GM18870 (cell line): ENCODE results near the gene DUXB.
A peak's percentile ranks its signal among the peaks of the same experiment; 100 is the strongest.

Experiments used
- ATAC-seq: cut with Tn5 transposase; IDR thresholded peaks from one replicate; pipeline ENCODE4 v1.9.1; 2021; ENCODE audit warnings: moderate library complexity; ENCODE audit not compliant: unreplicated experiment

DUXB gene

GRCh38 chr16:75660726-75661302 lies 40.4 kb downstream of the DUXB start:
- ATAC-seq: no peak

- ATAC-seq: no peak
Measured at GRCh38 chr16:75660321-75660720, 40.9 kb downstream of the DUXB start.

GRCh38 chr16:75658175-75658574 lies 43.1 kb downstream of the DUXB start:
- no peak for ATAC-seq

DNA sequence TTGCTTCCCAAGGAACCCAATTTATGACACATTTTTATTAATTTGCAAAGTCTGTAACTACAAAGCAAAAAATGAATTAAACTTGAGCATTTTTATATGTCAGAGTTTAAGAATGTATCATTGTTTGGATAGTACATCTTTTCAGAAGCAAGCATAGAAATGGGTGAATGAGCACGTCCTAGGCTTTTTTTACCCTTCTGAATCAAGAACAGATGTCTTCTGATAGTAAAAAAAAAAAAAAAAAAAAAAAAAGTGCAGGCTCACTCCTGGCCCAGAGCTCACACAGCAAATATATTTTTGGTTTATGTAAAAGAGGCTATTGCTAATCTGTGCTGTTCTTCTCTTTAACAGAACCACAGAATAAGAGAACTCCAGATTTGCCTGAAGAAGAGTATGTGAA lies 47.3 kb downstream of the DUXB start:
- ATAC-seq: no peak

GRCh38 chr16:75648265-75649076 lies 52.8 kb downstream of the DUXB start:
- peak; percentile 16 for ATAC-seq

DNA sequence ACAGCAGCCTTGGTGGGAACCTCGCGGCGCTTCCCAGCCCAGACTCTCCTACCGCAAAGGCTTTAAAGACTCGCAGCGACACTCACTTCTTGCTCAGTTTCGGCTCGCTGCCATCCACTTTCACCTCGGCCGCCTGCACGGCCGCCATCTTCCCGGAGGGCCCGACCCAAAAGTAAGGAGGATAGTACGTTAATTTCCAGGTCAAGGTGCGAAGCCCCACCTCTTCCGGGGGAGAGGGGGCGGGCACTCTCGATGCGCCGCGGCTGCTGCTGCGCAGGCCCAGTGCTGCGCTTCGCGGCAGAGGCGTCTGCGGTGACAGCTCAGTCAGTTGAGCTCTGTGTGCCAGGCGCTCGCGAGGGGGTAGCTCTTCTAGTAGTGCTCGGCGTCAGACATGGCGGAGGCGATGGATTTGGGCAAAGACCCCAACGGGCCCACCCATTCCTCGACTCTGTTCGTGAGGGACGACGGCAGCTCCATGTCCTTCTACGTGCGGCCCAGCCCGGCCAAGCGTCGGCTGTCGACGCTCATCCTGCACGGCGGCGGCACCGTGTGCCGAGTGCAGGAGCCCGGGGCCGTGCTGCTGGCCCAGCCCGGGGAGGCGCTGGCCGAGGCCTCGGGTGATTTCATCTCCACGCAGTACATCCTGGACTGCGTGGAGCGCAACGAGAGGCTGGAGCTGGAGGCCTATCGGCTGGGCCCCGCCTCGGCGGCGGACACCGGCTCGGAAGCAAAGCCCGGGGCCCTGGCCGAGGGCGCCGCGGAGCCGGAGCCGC lies 53.6 kb downstream of the DUXB start, which contains the start of the genes KARS1 and TERF2IP:
Gene KARS1, minus strand, starts transcription at position 174 of the 773 bp plus-strand sequence. Its CDS starts 26 bp downstream, at position 148.
Gene TERF2IP, plus strand, starts transcription at position 282 of the 773 bp plus-strand sequence. Its CDS starts 110 bp downstream, at position 392.
- peak; percentile 85 for ATAC-seq

DNA sequence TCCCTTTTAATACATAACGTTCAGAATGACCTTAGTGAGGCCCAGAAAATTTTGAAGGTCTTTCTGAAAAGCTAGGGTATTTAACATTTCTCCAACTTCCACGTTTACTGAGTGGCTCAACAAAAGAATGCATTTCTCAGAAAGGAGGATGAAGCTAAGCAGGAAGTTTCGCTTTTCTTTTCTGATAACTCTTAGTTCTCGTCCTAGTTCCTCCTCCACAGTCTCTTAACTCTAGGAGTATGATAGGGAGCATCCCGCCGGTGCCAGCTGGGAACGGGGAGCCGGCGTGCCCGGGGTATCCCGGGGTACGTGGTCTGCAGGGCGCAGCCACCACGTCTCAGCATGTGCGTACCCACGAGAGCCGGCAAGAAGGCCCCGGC lies 54.2 kb downstream of the DUXB start:
- peak; percentile 24 for ATAC-seq

DNA sequence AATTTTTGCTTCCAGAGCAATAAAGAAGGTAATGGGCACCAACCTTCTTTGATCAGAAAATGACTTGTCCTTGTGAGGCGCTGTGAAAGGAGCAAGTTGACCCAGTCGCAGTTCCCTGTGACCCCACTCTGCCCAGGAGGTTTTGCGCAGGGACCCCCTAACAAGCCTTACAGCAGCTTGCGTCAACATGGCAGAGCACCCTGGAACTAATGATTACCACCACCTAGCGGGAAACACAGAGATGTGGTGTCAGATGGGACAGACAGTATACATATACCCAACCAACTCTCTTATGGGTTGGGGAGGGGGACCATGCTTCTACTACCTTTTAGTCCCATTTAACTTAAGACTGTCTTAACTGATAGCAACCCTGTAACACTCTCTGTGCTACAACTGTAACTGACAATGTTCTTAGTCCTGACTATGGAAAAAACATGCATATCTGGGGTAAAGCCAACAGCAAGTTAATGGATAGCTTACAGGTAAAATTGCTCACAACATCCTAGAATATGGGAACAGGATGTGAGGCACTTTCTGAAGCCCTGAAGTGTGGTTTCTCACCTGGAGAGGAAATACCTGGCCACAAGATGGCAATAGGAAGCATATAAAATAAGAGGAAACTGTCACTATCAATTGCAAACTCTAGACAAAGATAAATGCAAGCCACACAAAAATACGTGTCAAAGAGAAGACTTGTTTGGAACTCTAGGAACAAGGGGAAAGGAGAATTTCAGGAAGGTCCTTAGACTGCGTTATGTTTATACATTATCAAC lies 56.8 kb downstream of the DUXB start:
- no peak for ATAC-seq
